Smooth muscle cell (in vitro differentiated cells): ENCODE results near the gene LRCH2. TPM values are rescaled to one million over a fixed set of nuclear protein-coding genes. Genes with fewer than 3 reads are reported as not detected.

ENCODE experiments used
- DNase-seq: peaks from one replicate; lab custom pipeline; 2025; ENCODE audit not compliant: unreplicated experiment; lab: John Stamatoyannopoulos, UW
- H2AFZ ChIP-seq: fragments of 200-600 bp; sonication (generic); 2 replicates; pipeline ENCODE4 v1.6.0; 2016; ENCODE audit warnings: antibody characterized with exemption, low read depth, mild to moderate bottlenecking
- H3F3A ChIP-seq: fragments of 200-600 bp; sonication (generic); 2 replicates; pipeline ENCODE4 v1.6.0; 2017; ENCODE audit warnings: antibody characterized with exemption, low read depth
- H3K27ac ChIP-seq: fragments of 200-600 bp; sonication (generic); 2 replicates; pipeline ENCODE4 v1.5.1; 2016; ENCODE audit warnings: low read depth, mild to moderate bottlenecking
- H3K27me3 ChIP-seq: fragments of 200-600 bp; sonication (generic); 2 replicates; pipeline ENCODE4 v1.6.1; 2016; ENCODE audit warnings: low read depth, mild to moderate bottlenecking
- H3K36me3 ChIP-seq: fragments of 200-600 bp; sonication (generic); 2 replicates; pipeline ENCODE4 v1.5.1; 2016; ENCODE audit warnings: low read depth
- H3K4me1 ChIP-seq: fragments of 200-600 bp; sonication (generic); 2 replicates; pipeline ENCODE4 v1.5.1; 2016; ENCODE audit warnings: low read depth
- H3K4me2 ChIP-seq: fragments of 200-600 bp; sonication (generic); 2 replicates; pipeline ENCODE4 v1.6.0; 2016; ENCODE audit warnings: mild to moderate bottlenecking
- H3K4me3 ChIP-seq: fragments of 200-600 bp; sonication (generic); 2 replicates; pipeline ENCODE4 v1.5.1; 2016; ENCODE audit warnings: mild to moderate bottlenecking
- H3K79me2 ChIP-seq: fragments of 200-600 bp; sonication (generic); 2 replicates; pipeline ENCODE4 v1.6.0; 2016; ENCODE audit warnings: low read depth, mild to moderate bottlenecking
- H3K9ac ChIP-seq: fragments of 200-600 bp; sonication (generic); 2 replicates; pipeline ENCODE4 v1.6.0; 2016; ENCODE audit warnings: low read depth
- H3K9me3 ChIP-seq: fragments of 200-600 bp; sonication (generic); replicated peaks from 2 replicates; pipeline ENCODE4 v1.5.1; 2016; ENCODE audit warnings: low read depth
- H4K20me1 ChIP-seq: fragments of 200-600 bp; sonication (generic); 2 replicates; pipeline ENCODE4 v1.6.0; 2016; ENCODE audit warnings: low read depth
- WGBS: methylation state at CpG from one replicate; pipeline ENCODE4 v1.1.7; 2016; ENCODE audit warnings: low lambda C conversion rate; 5-methylcytosine and 5-hydroxymethylcytosine counted together
- polyA plus RNA-seq: library from polyadenylated mRNA; unstranded; fragments of >200 nt; fragmentation: Nextera tagmentation; extraction: Ambion mirVana; gene quantifications from 2 replicates; pipeline ENCODE4 v1.2.1, GENCODE V29; 2016
- total RNA-seq: library from RNA; depleted of rRNA; stranded (reverse); fragments of >200 nt; gene quantifications from 2 replicates; pipeline ENCODE4 v1.2.3, GENCODE V29; 2014
- TF ChIP-seq, protein P1 (sequence below): fragments of 200-600 bp; sonication (generic); IDR thresholded peaks from 2 replicates; pipeline ENCODE4 v1.5.1; 2017; ENCODE audit warnings: borderline replicate concordance, mild to moderate bottlenecking, antibody characterized with exemption; ENCODE audit not compliant: insufficient read depth, poor library complexity, severe bottlenecking

LRCH2 gene
- total and polyA plus RNA-seq, 2 experiments from 2014 or later: 3.1 to 29.4 TPM

DNA sequence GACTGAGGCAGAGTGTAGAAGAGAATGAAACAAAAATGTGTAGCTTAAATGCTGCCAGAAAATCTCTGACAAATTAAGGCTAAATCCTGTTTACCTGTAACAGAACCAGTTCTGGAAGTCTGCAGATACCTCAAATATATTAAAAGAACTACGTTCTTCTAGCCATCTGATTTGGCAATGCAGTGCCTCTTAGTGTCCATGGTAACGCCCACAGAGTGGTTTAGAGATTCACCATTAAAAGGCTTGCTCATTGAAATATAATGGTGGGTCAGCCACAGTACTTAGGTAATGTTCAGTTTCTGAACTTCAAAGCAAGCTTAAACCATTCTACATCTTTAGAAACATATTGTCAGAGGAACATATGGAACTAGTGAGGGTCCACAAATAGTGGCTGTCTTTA lies 32.4 kb upstream of the LRCH2 start:
- peak overlapping the region; percentile 9 for H3K4me3 ChIP-seq
- TF ChIP-seq, protein P1, sequence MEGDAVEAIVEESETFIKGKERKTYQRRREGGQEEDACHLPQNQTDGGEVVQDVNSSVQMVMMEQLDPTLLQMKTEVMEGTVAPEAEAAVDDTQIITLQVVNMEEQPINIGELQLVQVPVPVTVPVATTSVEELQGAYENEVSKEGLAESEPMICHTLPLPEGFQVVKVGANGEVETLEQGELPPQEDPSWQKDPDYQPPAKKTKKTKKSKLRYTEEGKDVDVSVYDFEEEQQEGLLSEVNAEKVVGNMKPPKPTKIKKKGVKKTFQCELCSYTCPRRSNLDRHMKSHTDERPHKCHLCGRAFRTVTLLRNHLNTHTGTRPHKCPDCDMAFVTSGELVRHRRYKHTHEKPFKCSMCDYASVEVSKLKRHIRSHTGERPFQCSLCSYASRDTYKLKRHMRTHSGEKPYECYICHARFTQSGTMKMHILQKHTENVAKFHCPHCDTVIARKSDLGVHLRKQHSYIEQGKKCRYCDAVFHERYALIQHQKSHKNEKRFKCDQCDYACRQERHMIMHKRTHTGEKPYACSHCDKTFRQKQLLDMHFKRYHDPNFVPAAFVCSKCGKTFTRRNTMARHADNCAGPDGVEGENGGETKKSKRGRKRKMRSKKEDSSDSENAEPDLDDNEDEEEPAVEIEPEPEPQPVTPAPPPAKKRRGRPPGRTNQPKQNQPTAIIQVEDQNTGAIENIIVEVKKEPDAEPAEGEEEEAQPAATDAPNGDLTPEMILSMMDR: no peak
- H3F3A ChIP-seq: no peaks in the 10 kb centered on the region
- H3K27me3 ChIP-seq: no peaks in the 10 kb centered on the region
- no peaks in the 10 kb centered on the region for H3K79me2 ChIP-seq
- 53% methylated on average over 2 of the region's 2 CpGs for WGBS
- no peak for DNase-seq
- H3K36me3 ChIP-seq: no peaks in the 10 kb centered on the region
- H3K4me1 ChIP-seq: no peaks in the 10 kb centered on the region
- H3K9me3 ChIP-seq: no peaks in the 10 kb centered on the region
- no peak overlapping the region for H2AFZ ChIP-seq
- H3K4me2 ChIP-seq: peak overlapping the region; percentile 52
- H3K9ac ChIP-seq: peak overlapping the region; percentile 12
- H3K27ac ChIP-seq: peak overlapping the region; percentile 63
- H4K20me1 ChIP-seq: no peaks in the 10 kb centered on the region

DNA sequence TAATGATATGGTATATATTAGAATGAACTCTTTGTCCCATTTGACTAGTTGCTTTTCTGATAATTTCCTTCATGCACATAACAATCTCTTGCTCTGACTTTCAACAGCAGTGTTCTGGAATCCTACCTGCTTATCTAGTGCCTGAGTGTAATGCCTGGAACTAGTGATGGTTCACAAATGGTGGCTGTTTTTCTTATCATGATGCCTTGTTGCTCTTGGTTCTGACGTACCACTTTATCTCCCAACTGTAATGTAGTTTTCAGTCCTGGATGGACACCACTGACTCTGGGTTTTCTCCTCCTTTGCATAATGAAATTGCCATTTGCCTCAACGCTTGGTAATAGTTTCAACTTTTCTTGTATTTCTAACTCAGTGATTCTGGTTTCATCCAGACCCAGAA lies 30.1 kb upstream of the LRCH2 start:
- Histone ChIP-seq H3F3A (peaks cover 4% of the 10 kb centered on the region), H3K79me2 (no peaks in the 10 kb centered on the region), H3K36me3 (no peaks in the 10 kb centered on the region), H3K4me3 (no peak overlapping the region), H2AFZ (no peak overlapping the region), H3K27ac (no peak overlapping the region), H3K9me3 (no peaks in the 10 kb centered on the region), H3K4me1 (peaks cover 7% of the 10 kb centered on the region), H3K4me2 (no peak overlapping the region), H3K27me3 (no peaks in the 10 kb centered on the region), H4K20me1 (no peaks in the 10 kb centered on the region), H3K9ac (no peak overlapping the region)
- TF ChIP-seq, protein P1: no peak
- 65% methylated on average over 2 of the region's 2 CpGs for WGBS
- no peak for DNase-seq

DNA sequence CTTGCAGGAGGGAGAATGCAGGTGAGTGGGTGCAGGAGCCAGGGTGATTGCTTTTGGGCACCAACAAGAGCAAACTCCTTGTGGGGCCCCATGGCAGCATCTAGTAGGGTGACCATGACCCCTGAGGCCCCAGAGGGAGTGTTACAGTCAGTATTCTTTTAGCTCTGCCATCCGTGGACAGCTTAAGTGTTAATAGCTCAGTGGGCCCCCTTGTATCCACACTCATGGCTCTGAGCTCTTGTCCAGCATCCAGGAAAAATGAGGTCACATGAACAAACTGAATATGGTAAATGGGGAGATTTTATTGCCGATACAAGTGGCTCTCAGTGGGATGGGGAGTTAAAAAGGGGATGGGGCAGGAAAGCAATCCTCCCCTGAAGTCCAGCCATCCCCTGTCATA lies 27.3 kb upstream of the LRCH2 start:
- WGBS: 69% methylated on average over 2 of the region's 2 CpGs
- Histone ChIP-seq H3K4me1 (peaks cover 18% of the 10 kb centered on the region), H2AFZ (no peak overlapping the region), H3K27ac (peak overlapping the region; percentile 89), H3K4me2 (no peak overlapping the region), H3K27me3 (no peaks in the 10 kb centered on the region), H3K9me3 (no peaks in the 10 kb centered on the region), H3F3A (peaks cover 8% of the 10 kb centered on the region), H3K79me2 (no peaks in the 10 kb centered on the region), H3K4me3 (no peak overlapping the region), H3K9ac (peak overlapping the region; percentile 66), H3K36me3 (no peaks in the 10 kb centered on the region), H4K20me1 (no peaks in the 10 kb centered on the region)
- TF ChIP-seq, protein P1: no peak
- no peak for DNase-seq

DNA sequence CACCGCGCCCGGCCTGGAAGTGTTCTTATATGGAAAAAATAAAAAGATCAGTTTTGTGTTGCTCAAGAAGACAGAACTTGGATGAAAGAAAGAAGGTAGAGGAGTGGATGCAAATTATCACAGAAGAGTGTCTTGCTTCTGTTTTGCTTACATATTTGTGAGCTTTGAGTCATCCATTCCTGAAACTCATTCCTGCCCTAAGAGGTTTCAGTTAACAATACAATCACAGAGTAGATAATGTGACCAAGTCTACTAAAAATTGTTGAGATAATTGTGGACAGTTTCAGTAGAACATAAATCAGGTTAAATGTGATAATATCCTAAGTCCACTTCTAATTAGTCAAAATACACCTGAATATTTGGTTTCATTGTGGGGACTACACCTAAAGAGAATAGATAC lies 26.4 kb upstream of the LRCH2 start:
- H3K9ac ChIP-seq: peak overlapping the region; percentile 66
- DNase-seq: no peak
- H3K27ac ChIP-seq: peak overlapping the region; percentile 89
- H3F3A ChIP-seq: peaks cover 8% of the 10 kb centered on the region
- no peaks in the 10 kb centered on the region for H3K36me3 ChIP-seq
- H3K4me1 ChIP-seq: peaks cover 18% of the 10 kb centered on the region
- H3K9me3 ChIP-seq: no peaks in the 10 kb centered on the region
- H3K27me3 ChIP-seq: no peaks in the 10 kb centered on the region
- no peak overlapping the region for H3K4me3 ChIP-seq
- TF ChIP-seq, protein P1: no peak
- H4K20me1 ChIP-seq: no peaks in the 10 kb centered on the region
- no peaks in the 10 kb centered on the region for H3K79me2 ChIP-seq
- H2AFZ ChIP-seq: no peak overlapping the region
- H3K4me2 ChIP-seq: peak overlapping the region; percentile 42
- 84% methylated on average over 3 of the region's 3 CpGs for WGBS
